ENCODE data around the gene PPP2R2D.
"Not testable (repeated sequence)": the region's sequence is repeated elsewhere in the genome, so short reads cannot be mapped to it uniquely, and the experiment has no call there.

PPP2R2D gene

DNA sequence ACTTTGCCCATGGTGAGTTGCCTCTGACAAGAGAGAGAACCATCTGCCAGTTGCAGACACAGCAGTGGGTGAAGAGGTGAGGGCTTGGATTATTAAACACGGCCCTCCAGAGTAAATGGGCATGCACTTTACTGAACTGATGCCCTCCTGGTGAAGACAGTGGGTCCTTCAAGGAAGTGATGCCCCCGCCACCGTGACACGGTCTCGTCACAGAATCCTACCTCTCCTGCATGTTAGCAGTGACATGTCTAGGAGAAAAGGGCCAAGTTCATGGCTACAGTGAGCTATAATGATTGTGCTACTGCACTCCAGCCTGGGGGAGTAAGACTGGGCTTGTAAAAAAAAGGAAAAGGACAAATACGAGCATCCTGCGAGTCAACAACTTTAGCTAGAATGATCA, 78.5 kb downstream of the PPP2R2D start:
- DNase-seq = no peak

DNA sequence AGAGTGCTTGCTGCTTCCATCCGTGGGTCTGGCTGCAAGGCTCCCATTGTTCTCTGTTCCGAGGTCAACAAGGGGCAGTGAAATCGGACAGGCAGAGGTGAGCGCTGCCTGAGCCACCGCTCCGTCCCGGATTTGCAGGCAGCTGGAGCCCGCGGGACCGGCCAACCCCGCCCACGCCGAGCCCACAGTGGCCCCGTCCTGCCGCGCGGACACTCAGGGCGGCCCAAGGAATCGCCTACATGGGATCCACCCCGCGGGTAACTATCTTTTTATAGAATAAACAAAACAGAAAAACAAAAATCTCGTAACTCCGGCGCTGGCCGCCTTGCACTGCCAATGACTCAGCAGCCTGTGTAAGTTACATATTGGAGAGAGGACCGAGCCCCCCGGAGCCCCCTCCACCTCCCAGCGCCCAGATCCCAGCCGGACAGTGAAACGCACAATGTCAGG, 79.0 kb downstream of the PPP2R2D start:
- no peak for DNase-seq

GRCh38 chr10:131980321-131980720, 79.5 kb downstream of the PPP2R2D start:
- no peak for DNase-seq

- no peak for DNase-seq
Measured at GRCh38 chr10:131980761-131981428, 80.1 kb downstream of the PPP2R2D start.

- peak; percentile 64 to 80 for DNase-seq
Measured at GRCh38 chr10:131981429-131982184, 80.8 kb downstream of the PPP2R2D start, which contains the start of gene BNIP3. BNIP3 (minus strand) TSS chr10:131981923; CDS start chr10:131981806, 117 bp downstream.

- no peak for DNase-seq
Measured at GRCh38 chr10:131982185-131982756, 81.5 kb downstream of the PPP2R2D start.

- no peak for DNase-seq
Measured at GRCh38 chr10:131982796-131983195, 82.0 kb downstream of the PPP2R2D start.

GRCh38 chr10:131983780-131984179, 83.0 kb downstream of the PPP2R2D start:
- no peak for DNase-seq

- not testable (repeated sequence) for DNase-seq
Measured at GRCh38 chr10:131986851-131987250, 86.0 kb downstream of the PPP2R2D start.

DNA sequence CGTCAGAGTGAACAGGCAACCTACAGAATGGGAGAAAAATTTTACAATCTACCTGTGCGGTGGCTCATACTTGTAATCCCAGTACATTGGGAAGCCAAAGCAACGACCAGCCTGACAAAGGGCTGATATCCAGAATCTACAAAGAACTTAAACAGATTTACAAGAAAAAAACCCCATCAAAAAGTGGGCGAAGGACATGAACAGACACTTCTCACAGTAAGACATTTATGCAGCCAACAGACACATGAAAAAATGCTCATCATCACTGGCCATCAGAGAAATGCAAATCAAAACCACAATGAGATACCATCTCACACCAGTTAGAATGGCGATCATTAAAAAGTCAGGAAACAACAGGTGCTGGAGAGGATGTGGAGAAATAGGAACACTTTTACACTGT, 86.5 kb downstream of the PPP2R2D start:
- DNase-seq = not testable (repeated sequence)

- DNase-seq = not testable (repeated sequence)
Measured at GRCh38 chr10:131987786-131988185, 87.0 kb downstream of the PPP2R2D start.

DNA sequence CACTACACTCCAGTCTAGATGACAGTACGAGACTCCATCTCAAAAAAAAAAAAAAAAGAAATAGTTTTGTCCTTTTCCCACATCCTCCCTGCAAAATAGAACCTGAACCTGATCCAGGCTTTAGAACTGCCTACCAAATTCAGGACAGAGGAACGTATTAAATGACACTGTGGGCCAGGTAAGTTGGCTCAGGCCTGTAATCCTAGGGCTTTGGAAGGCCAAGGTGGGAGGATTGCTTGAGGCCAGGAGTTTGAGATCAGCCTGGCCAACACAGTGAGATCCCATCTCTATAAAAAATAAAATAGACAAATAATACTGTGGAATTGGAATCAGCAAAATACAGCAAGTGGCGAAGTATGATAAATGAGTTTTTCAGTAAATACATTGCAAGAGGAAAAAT, 90.9 kb downstream of the PPP2R2D start:
- DNase-seq = no peak

- no peak for DNase-seq
Measured at GRCh38 chr10:131993275-131993674, 92.5 kb downstream of the PPP2R2D start.

DNA sequence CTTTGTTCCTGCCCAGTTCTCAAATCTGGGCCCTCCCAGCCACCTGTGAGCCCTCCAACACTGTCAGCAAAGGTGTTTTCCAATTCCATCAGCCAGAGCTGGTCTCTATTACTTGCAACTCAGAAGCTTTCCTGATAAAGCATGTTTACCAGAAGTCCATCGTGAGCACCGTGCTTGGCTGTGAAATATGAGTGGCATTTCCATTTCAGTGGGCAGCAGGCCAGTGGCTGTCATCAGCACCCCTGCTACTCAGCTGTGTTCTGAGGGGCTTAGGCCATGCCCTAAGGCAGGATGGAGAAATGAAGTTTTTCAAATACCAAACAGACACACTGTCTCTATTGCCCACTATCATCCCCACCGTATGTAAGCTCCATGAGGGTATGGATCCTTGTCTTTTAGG, 93.6 kb downstream of the PPP2R2D start:
- DNase-seq = no peak

GRCh38 chr10:131996466-131997365, 95.9 kb downstream of the PPP2R2D start:
- DNase-seq = peak in 1 of 2 experiments; percentile 26

DNA sequence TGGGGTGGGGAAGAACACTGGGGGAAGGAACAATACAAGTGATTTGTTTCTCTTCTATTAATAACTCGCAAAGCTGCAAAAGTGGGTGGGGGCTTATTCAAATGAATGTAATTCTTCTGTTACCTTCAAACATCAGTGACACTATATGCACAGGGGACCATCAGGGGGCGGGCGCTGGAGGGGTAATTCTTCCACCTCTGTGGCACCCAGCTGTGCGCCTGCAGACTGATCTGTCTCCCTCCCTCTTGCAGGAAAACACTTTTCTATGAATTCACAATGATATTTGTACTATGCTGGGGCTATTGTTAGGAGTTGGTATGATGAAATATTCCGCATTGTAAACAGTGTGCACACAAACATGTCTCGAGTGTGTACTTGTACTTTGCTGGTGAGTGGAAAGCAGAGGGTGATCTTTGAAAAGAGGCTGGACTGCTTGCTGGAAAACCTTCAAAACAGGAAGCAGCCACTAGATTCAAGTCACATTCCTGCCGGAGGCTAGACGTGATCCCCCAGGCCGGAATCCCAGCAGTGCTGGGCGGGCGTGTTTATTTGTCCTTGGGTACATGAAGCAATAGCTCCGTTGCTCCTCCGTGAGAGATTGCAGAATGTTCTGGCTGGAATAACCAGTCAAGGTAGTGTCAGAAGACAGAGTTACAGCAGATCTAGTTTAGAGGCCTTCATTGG, 96.7 kb downstream of the PPP2R2D start:
- no peak for DNase-seq

- no peak for DNase-seq
Measured at GRCh38 chr10:131998050-131998844, 97.4 kb downstream of the PPP2R2D start.

- no peak for DNase-seq
Measured at GRCh38 chr10:131998845-131999681, 98.3 kb downstream of the PPP2R2D start.

GRCh38 chr10:132001238-132001972, 100.6 kb downstream of the PPP2R2D start:
- peak in 1 of 2 experiments; percentile 11 for DNase-seq

GRCh38 chr10:132002004-132002403, 101.2 kb downstream of the PPP2R2D start:
- no peak for DNase-seq
